Ectodermal cell (in vitro differentiated cells): ENCODE measurements around the gene PLLP.

Source experiments
- H3K27ac ChIP-seq: 2 replicates; pipeline ENCODE4 v1.7.0; 2013; ENCODE audit warnings: mild to moderate bottlenecking, low read depth, low read length; ENCODE audit not compliant: insufficient read depth, poor library complexity, severe bottlenecking
- H3K27me3 ChIP-seq: 2 replicates; pipeline ENCODE4 v1.7.0; 2013; ENCODE audit warnings: mild to moderate bottlenecking, low read length; ENCODE audit not compliant: insufficient read depth, control insufficient read depth, poor library complexity, severe bottlenecking
- H3K36me3 ChIP-seq: one replicate; pipeline ENCODE4 v1.7.0; 2013; ENCODE audit warnings: low read length; ENCODE audit not compliant: control insufficient read depth, insufficient read depth
- H3K4me1 ChIP-seq: one replicate; pipeline ENCODE4 v1.7.0; 2013; ENCODE audit warnings: low read length; ENCODE audit not compliant: control insufficient read depth, insufficient read depth
- H3K4me3 ChIP-seq: 2 replicates; pipeline ENCODE4 v1.7.0; 2013; ENCODE audit warnings: low read depth, low read length, control low read depth; ENCODE audit not compliant: insufficient read depth
- H3K9me3 ChIP-seq: 2 replicates; pipeline ENCODE4 v1.7.0; 2013; ENCODE audit warnings: mild to moderate bottlenecking, low read length, moderate library complexity; ENCODE audit not compliant: control insufficient read depth
- WGBS, 2 experiments: methylation state at CpG; one replicate each; pipeline ENCODE4 v1.1.7; 2013; ENCODE audit warnings: missing lambda C conversion rate in 2 of 2; 5-methylcytosine and 5-hydroxymethylcytosine counted together

Gene PLLP

GRCh38 chr16:57303021-57303909, 18.8 kb upstream of the PLLP start:
- 92% methylated on average over 4 of the region's 4 CpGs for WGBS, 2 experiments
- H3K36me3 ChIP-seq: no peaks in the 10 kb centered on the region

DNA sequence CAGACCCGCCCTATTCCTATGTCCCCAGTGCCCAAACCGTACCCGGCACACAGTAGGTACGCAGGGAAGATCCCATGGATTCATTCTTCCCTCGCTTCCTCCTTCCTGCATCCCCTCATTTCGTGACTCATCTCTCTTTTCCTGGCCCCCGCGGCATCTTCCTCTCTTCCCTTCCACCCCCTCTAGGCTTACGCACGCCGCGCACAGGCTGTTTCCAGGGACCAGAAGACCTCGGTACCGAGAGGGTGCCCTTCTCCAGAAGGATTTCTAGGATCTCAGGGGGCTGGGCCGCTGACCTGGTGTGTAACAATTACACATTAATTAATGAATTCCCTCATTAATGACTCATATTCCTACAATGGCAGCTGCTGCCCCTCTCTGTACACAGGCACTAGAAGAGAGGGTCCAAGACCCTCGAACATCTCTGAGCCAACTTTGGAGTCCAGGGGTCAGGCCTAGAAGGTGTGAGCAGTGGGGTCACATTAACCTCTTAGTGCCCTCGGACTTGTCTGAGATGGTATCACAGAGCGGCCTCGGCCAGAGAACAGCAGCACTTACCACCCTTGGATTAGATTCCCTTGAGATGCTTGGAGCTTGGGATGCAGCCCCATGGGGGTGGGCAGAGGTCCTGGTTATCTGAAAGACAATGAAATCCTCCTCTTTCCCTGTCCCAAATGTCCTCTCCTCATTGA, 16.8 kb upstream of the PLLP start:
- Histone ChIP-seq H3K36me3 (no peaks in the 10 kb centered on the region), H3K4me3 (peak overlapping the region; percentile 36), H3K9me3 (no peaks in the 10 kb centered on the region), H3K4me1 (peaks cover 6% of the 10 kb centered on the region), H3K27me3 (peaks cover 7% of the 10 kb centered on the region), H3K27ac (no peak overlapping the region)
- WGBS, 2 experiments: 60 to 66% methylated on average over 19 of the region's 19 CpGs

More at GRCh38 chr16:57303021-57303909, 18.8 kb upstream of the PLLP start:
- no peak overlapping the region for H3K4me3 ChIP-seq
- H3K27ac ChIP-seq: no peak overlapping the region
- peaks cover 6% of the 10 kb centered on the region for H3K4me1 ChIP-seq
- peaks cover 7% of the 10 kb centered on the region for H3K27me3 ChIP-seq
- H3K9me3 ChIP-seq: no peaks in the 10 kb centered on the region

- H3K27ac ChIP-seq: peak overlapping the region; percentile 82
- no peaks in the 10 kb centered on the region for H3K9me3 ChIP-seq
- peaks cover 6% of the 10 kb centered on the region for H3K4me1 ChIP-seq
- H3K4me3 ChIP-seq: peak overlapping the region; percentile 69
- H3K36me3 ChIP-seq: no peaks in the 10 kb centered on the region
- peaks cover 7% of the 10 kb centered on the region for H3K27me3 ChIP-seq
- 8 to 9% methylated on average over 36 of the region's 36 CpGs for WGBS, 2 experiments
Measured at GRCh38 chr16:57300387-57301125, 16.1 kb upstream of the PLLP start.

DNA sequence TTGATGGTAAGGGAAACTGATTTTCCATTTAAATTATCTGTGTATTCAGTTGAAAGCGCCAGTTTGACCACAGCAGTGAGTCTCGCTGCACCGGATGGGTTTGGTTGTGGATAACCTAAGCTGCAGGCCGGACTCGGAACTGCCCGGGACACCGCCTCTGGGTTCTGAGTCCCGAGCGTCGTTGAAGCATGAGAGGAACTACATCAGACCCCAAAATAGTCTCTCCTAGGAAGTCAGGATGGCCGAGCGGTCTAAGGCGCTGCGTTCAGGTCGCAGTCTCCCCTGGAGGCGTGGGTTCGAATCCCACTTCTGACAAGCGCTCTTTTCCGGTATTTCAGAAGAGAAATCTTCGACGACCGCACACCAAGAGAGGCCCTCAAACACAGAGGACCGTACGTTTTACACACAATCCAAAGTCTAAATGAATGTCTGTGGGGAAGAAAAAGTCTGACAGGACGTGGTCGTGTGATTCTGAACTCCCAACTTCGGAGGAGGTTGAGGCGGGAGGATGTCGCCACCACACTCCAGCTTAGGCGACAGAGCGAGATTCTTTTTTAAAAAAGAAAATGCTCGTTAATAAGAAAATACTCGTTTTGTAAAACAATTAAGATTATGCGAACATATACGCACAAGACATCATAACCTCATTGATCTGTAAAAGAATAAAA, 15.4 kb upstream of the PLLP start:
- Histone ChIP-seq H3K9me3 (no peaks in the 10 kb centered on the region), H3K27ac (peak overlapping the region; percentile 82), H3K27me3 (peaks cover 7% of the 10 kb centered on the region), H3K4me1 (peaks cover 6% of the 10 kb centered on the region), H3K4me3 (peak overlapping the region; percentile 69), H3K36me3 (no peaks in the 10 kb centered on the region)
- WGBS, 2 experiments: 0 to 1% methylated on average over 31 to 33 of the region's 35 CpGs

DNA sequence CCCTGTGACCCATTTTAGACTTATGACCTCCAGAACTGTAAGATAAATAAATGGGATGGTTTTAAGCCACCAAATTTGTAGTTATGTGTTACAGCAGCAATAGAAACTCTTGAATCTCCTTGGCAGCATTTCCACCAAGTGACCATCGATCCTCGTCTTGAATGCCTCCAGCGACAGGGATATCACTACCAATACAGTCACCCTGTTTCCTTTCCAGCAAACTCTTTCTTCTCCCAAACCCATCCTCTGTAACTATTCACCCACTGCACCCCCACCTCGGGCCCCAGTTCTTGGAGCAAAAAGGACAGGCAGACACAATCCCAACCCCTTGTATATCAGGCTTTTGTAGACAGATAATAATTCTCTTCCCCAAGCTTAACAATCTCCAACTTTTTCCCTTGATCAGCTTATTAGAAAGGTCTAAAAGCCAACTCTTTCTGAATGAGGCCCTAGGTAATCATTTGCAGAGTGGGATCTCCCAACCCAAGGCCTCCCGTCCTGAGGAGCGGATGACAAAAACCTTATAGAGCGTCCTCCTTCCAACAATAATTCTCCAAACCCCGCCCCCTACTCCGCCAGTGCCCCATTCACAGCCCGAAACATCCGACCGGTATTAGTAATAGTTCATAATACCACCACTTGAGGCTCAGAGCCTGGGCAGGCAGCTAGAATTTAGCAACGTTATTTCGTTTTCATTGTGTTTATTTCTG, 14.7 kb upstream of the PLLP start:
- peaks cover 7% of the 10 kb centered on the region for H3K27me3 ChIP-seq
- no peaks in the 10 kb centered on the region for H3K9me3 ChIP-seq
- 23 to 24% methylated on average over 14 of the region's 14 CpGs for WGBS, 2 experiments
- no peaks in the 10 kb centered on the region for H3K36me3 ChIP-seq
- peak overlapping the region; percentile 69 for H3K4me3 ChIP-seq
- H3K4me1 ChIP-seq: peaks cover 6% of the 10 kb centered on the region
- peak overlapping the region; percentile 82 for H3K27ac ChIP-seq

DNA sequence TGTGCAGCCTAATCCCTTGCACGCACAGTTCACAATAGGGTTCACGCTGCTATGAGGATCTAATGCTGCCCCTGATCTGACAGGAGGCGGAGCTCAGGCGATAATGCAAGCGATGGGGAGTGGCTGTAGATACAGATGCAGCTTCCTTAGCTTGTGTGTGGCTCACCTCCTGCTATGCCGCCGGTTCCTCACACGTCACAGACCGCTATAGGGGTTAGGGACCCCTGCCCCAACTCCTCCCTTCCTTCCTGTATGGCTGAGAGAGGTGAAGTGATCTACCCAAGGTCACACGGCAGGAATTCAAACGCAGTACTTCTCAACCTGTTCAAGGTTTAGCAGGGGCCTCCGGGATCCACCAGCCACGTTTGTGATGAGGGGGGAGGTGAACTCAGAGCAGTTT, 13.4 kb upstream of the PLLP start:
- 59 to 65% methylated on average over 13 of the region's 13 CpGs for WGBS, 2 experiments
- Histone ChIP-seq H3K36me3 (no peaks in the 10 kb centered on the region), H3K27ac (no peak overlapping the region)

DNA sequence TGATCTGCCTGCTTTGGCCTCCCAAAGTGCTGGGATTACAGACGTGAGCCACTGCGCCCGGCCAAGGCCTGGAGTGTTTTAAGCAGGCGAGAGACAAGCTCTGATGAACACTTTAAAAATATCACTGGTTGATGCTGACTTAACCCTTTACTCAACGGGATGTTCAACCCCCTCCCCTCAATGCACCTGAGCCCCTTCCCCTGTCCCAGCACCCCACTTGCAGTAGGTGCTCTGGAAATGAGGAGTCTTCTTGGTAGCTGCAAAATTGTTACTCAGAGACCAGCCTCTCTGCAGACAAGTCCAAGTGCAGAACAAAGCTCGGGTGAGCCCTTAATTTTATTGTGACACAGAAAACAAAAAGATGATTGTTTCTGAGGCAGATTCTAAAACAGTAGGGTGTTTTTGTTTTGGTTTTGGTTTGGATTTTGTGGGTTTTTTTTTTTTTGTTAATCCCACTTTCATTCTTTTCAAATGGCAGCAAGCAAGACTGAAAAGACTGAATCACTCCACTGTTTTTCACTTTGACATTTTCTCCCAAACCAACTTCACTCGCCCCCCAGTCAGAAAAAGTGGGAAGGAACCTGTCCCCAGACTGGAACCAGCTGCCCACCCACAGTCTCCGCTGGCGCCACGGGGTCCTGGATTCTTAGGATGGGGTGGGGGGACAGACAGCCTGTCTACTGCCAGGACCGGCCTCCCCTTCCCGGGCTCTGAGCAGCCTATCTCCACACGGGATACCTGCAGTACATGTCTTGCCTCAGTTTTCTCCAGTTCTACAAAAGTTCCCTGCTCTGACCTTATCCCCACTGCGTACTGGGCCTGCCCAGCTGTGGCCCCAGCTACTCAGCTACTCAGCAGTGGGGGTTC, 5.2 kb upstream of the PLLP start:
- H3K9me3 ChIP-seq: no peaks in the 10 kb centered on the region
- peaks cover 12% of the 10 kb centered on the region for H3K27me3 ChIP-seq
- no peaks in the 10 kb centered on the region for H3K36me3 ChIP-seq
- no peak overlapping the region for H3K4me3 ChIP-seq
- H3K4me1 ChIP-seq: peaks cover 4% of the 10 kb centered on the region
- 63 to 69% methylated on average over 14 of the region's 14 CpGs for WGBS, 2 experiments
- H3K27ac ChIP-seq: no peak overlapping the region

More for the DNA sequence above, 13.4 kb upstream of the PLLP start:
- Histone ChIP-seq H3K4me3 (no peak overlapping the region), H3K27me3 (peaks cover 7% of the 10 kb centered on the region), H3K4me1 (peaks cover 6% of the 10 kb centered on the region), H3K9me3 (no peaks in the 10 kb centered on the region)

- peaks cover 39% of the 10 kb centered on the region for H3K27me3 ChIP-seq
- no peak overlapping the region for H3K27ac ChIP-seq
- no peaks in the 10 kb centered on the region for H3K36me3 ChIP-seq
- peaks cover 10% of the 10 kb centered on the region for H3K4me1 ChIP-seq
- H3K9me3 ChIP-seq: no peaks in the 10 kb centered on the region
- 81 to 83% methylated on average over 5 of the region's 5 CpGs for WGBS, 2 experiments
- no peak overlapping the region for H3K4me3 ChIP-seq
Measured at GRCh38 chr16:57285379-57285778, 907 bp upstream of the PLLP start.
